Neural cell (in vitro differentiated cells): ENCODE data around the gene ITPK1. TPM values are rescaled to one million over a fixed set of nuclear protein-coding genes. Genes with fewer than 3 reads are reported as not detected.
A peak's percentile ranks its signal among the peaks of the same experiment; 100 is the strongest.

Experiments used
- H2AFZ ChIP-seq: fragments of 200-600, 300-800 bp; sonication (generic), shearing (Covaris generic); 2 replicates; pipeline ENCODE4 v1.6.0; 2014; ENCODE audit warnings: low read depth, mild to moderate bottlenecking, antibody characterized with exemption, low read length, moderate library complexity
- H3F3A ChIP-seq: fragments of 200-600 bp; shearing (Covaris generic); 2 replicates; pipeline ENCODE4 v1.6.1; 2016; ENCODE audit warnings: mild to moderate bottlenecking, moderate library complexity, mixed read lengths, antibody characterized with exemption, low read length; ENCODE audit not compliant: insufficient read depth, poor library complexity, severe bottlenecking
- H3K27ac ChIP-seq: fragments of 200-600, 300-800 bp; sonication (generic), shearing (Covaris generic); 2 replicates; pipeline ENCODE4 v1.5.1; 2014; ENCODE audit warnings: mild to moderate bottlenecking, low read length, moderate library complexity
- H3K27me3 ChIP-seq: fragments of 300-800, 200-600 bp; sonication (generic), shearing (Covaris generic); 2 replicates; pipeline ENCODE4 v1.6.0; 2014; ENCODE audit warnings: mild to moderate bottlenecking, low read depth, low read length, moderate library complexity; ENCODE audit not compliant: insufficient read depth
- H3K36me3 ChIP-seq: fragments of 300-800, 200-600 bp; sonication (generic), shearing (Covaris generic); 2 replicates; pipeline ENCODE4 v1.5.1; 2014; ENCODE audit warnings: mild to moderate bottlenecking, antibody characterized with exemption, low read length, moderate library complexity; ENCODE audit not compliant: insufficient read depth
- H3K4me2 ChIP-seq: fragments of 300-800, 200-600 bp; sonication (generic), shearing (Covaris generic); 2 replicates; pipeline ENCODE4 v1.6.0; 2014; ENCODE audit warnings: mild to moderate bottlenecking, low read length
- H3K4me3 ChIP-seq: fragments of 300-800, 200-600 bp; sonication (generic), shearing (Covaris generic); 2 replicates; pipeline ENCODE4 v1.5.1; 2014; ENCODE audit warnings: mild to moderate bottlenecking, low read length, moderate library complexity
- H3K79me2 ChIP-seq: fragments of 200-600 bp; shearing (Covaris generic); replicated peaks from 2 replicates; pipeline ENCODE4 v1.6.0; 2014; ENCODE audit warnings: mild to moderate bottlenecking, low read length, moderate library complexity; ENCODE audit not compliant: insufficient read depth
- H3K9ac ChIP-seq: fragments of 300-800, 200-600 bp; sonication (generic), shearing (Covaris generic); 2 replicates; pipeline ENCODE4 v1.6.1; 2016; ENCODE audit warnings: mild to moderate bottlenecking, low read length, mixed read lengths
- H3K9me2 ChIP-seq: fragments of 200-600 bp; shearing (Covaris generic); 2 replicates; pipeline ENCODE4 v1.6.1; 2016; ENCODE audit warnings: mild to moderate bottlenecking, low read length, mixed read lengths; ENCODE audit not compliant: insufficient read depth
- H3K9me3 ChIP-seq: fragments of 200-600, 300-800 bp; sonication (generic), shearing (Covaris generic); 2 replicates; pipeline ENCODE4 v1.6.1; 2016; ENCODE audit warnings: mild to moderate bottlenecking, mixed run types, low read length, moderate library complexity, mixed read lengths
- H4K20me1 ChIP-seq: fragments of 200-600 bp; shearing (Covaris generic); 2 replicates; pipeline ENCODE4 v1.6.1; 2016; ENCODE audit warnings: mild to moderate bottlenecking, mixed run types; ENCODE audit not compliant: insufficient read depth
- EP300 ChIP-seq: fragments of 450-650 bp; conservative IDR thresholded peaks from 2 replicates; pipeline ENCODE4 v1.6.1; 2014; ENCODE audit warnings: antibody characterized with exemption, mild to moderate bottlenecking, moderate library complexity; ENCODE audit not compliant: poor library complexity, severe bottlenecking
- EZH2 ChIP-seq: fragments of 200-600, 300-800 bp; shearing (Covaris generic), sonication (generic); IDR thresholded peaks from 2 replicates; pipeline ENCODE4 v1.6.1; 2014; ENCODE audit warnings: antibody characterized with exemption, low read length, borderline replicate concordance, mild to moderate bottlenecking; ENCODE audit not compliant: insufficient read depth, poor library complexity, severe bottlenecking
- MXI1 ChIP-seq: fragments of 450-650 bp; conservative IDR thresholded peaks from 2 replicates; pipeline ENCODE4 v1.6.1; 2014; ENCODE audit warnings: antibody characterized with exemption, mild to moderate bottlenecking; ENCODE audit not compliant: poor library complexity, severe bottlenecking
- POLR2AphosphoS5 ChIP-seq: IDR thresholded peaks from 2 replicates; pipeline ENCODE4 v1.6.1; 2012
- RAD21 ChIP-seq: fragments of 450-650 bp; conservative IDR thresholded peaks from 2 replicates; pipeline ENCODE4 v1.6.1; 2014; ENCODE audit warnings: antibody characterized with exemption, mild to moderate bottlenecking, moderate library complexity
- SMC3 ChIP-seq: fragments of 450-650 bp; conservative IDR thresholded peaks from 2 replicates; pipeline ENCODE4 v1.6.1; 2014; ENCODE audit warnings: antibody characterized with exemption, mild to moderate bottlenecking, moderate library complexity; ENCODE audit not compliant: poor library complexity
- TAF1 ChIP-seq: IDR thresholded peaks from 2 replicates; pipeline ENCODE4 v1.6.1; 2012; ENCODE audit warnings: low read depth
- polyA plus RNA-seq: library from polyadenylated mRNA; depleted of rRNA; stranded (reverse); fragments of >200 nt; gene quantifications from 2 replicates; pipeline ENCODE4 v1.2.3, GENCODE V29; 2014
- TF ChIP-seq, protein P1 (sequence below): IDR thresholded peaks from 2 replicates; pipeline ENCODE4 v1.6.1; 2012; ENCODE audit warnings: borderline replicate concordance
- TF ChIP-seq, protein P2 (sequence below): fragments of 450-650 bp; IDR thresholded peaks from 2 replicates; pipeline ENCODE4 v1.5.1; 2014; ENCODE audit warnings: antibody characterized with exemption, mild to moderate bottlenecking, moderate library complexity; ENCODE audit not compliant: poor library complexity, severe bottlenecking

ITPK1 gene
- polyA plus RNA-seq, 1 donor from 2014 or later = 65.0 TPM

GRCh38 chr14:92888896-92889295 is 226.8 kb downstream of the ITPK1 start:
- H3K9me3 ChIP-seq = no peaks in the 10 kb centered on the region
- no peak overlapping the region for H3K4me3 ChIP-seq

DNA sequence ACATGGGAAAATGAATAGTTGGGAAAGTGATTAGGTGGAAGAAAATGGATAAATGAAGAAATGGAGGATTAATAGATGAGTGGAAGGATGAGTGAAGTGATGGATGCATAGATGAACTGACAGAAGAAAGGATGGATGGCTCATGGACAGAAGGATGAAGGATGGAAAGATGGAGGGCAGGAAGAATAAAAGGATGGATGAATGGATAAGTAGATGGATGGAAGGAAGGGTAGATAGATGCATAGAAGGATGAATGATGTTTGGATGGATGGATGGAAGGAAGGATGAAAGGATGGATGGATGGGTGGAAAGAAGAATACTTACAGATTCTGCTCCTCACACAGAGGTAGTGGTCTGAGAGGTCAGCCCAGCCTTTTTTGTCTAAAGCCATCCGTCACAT is 228.6 kb downstream of the ITPK1 start:
- no peaks in the 10 kb centered on the region for H3K9me2 ChIP-seq
- H3K36me3 ChIP-seq = no peaks in the 10 kb centered on the region
- no peaks in the 10 kb centered on the region for H3K9me3 ChIP-seq
- TF ChIP-seq EZH2 (no peak), SMC3 (no peak), EP300 (no peak), POLR2AphosphoS5 (no peak), RAD21 (no peak), TAF1 (no peak), MXI1 (no peak)
- TF ChIP-seq, protein P1, sequence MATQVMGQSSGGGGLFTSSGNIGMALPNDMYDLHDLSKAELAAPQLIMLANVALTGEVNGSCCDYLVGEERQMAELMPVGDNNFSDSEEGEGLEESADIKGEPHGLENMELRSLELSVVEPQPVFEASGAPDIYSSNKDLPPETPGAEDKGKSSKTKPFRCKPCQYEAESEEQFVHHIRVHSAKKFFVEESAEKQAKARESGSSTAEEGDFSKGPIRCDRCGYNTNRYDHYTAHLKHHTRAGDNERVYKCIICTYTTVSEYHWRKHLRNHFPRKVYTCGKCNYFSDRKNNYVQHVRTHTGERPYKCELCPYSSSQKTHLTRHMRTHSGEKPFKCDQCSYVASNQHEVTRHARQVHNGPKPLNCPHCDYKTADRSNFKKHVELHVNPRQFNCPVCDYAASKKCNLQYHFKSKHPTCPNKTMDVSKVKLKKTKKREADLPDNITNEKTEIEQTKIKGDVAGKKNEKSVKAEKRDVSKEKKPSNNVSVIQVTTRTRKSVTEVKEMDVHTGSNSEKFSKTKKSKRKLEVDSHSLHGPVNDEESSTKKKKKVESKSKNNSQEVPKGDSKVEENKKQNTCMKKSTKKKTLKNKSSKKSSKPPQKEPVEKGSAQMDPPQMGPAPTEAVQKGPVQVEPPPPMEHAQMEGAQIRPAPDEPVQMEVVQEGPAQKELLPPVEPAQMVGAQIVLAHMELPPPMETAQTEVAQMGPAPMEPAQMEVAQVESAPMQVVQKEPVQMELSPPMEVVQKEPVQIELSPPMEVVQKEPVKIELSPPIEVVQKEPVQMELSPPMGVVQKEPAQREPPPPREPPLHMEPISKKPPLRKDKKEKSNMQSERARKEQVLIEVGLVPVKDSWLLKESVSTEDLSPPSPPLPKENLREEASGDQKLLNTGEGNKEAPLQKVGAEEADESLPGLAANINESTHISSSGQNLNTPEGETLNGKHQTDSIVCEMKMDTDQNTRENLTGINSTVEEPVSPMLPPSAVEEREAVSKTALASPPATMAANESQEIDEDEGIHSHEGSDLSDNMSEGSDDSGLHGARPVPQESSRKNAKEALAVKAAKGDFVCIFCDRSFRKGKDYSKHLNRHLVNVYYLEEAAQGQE = no peak
- TF ChIP-seq, protein P2, sequence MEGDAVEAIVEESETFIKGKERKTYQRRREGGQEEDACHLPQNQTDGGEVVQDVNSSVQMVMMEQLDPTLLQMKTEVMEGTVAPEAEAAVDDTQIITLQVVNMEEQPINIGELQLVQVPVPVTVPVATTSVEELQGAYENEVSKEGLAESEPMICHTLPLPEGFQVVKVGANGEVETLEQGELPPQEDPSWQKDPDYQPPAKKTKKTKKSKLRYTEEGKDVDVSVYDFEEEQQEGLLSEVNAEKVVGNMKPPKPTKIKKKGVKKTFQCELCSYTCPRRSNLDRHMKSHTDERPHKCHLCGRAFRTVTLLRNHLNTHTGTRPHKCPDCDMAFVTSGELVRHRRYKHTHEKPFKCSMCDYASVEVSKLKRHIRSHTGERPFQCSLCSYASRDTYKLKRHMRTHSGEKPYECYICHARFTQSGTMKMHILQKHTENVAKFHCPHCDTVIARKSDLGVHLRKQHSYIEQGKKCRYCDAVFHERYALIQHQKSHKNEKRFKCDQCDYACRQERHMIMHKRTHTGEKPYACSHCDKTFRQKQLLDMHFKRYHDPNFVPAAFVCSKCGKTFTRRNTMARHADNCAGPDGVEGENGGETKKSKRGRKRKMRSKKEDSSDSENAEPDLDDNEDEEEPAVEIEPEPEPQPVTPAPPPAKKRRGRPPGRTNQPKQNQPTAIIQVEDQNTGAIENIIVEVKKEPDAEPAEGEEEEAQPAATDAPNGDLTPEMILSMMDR = no peak
- H3K27ac ChIP-seq = peak overlapping the region; percentile 25
- H2AFZ ChIP-seq = no peak overlapping the region
- no peak overlapping the region for H3K4me3 ChIP-seq
- no peaks in the 10 kb centered on the region for H3K79me2 ChIP-seq
- H4K20me1 ChIP-seq = no peaks in the 10 kb centered on the region
- no peak overlapping the region for H3K4me2 ChIP-seq
- no peaks in the 10 kb centered on the region for H3F3A ChIP-seq
- no peaks in the 10 kb centered on the region for H3K27me3 ChIP-seq
- H3K9ac ChIP-seq = no peak overlapping the region

More at GRCh38 chr14:92888896-92889295, 226.8 kb downstream of the ITPK1 start:
- Histone ChIP-seq H3K9ac (no peak overlapping the region), H3K4me2 (no peak overlapping the region), H2AFZ (no peak overlapping the region), H3K9me2 (no peaks in the 10 kb centered on the region), H4K20me1 (no peaks in the 10 kb centered on the region), H3K27ac (no peak overlapping the region), H3K36me3 (no peaks in the 10 kb centered on the region), H3K27me3 (no peaks in the 10 kb centered on the region), H3K79me2 (no peaks in the 10 kb centered on the region), H3F3A (no peaks in the 10 kb centered on the region)
- TF ChIP-seq SMC3 = no peak
- no peak for TF ChIP-seq RAD21
- no peak for TF ChIP-seq EZH2
- no peak for TF ChIP-seq EP300
- TF ChIP-seq, protein P1 = no peak
- TF ChIP-seq, protein P2 = no peak
- no peak for TF ChIP-seq TAF1
- TF ChIP-seq MXI1 = no peak
- TF ChIP-seq POLR2AphosphoS5 = no peak
